Retinal pigment epithelial cell (primary cell): ENCODE results near the gene CYB5RL.

Source experiments
- DNase-seq: peaks from one replicate; pipeline ENCODE4 v3.0.0-alpha.2; 2010; ENCODE audit warnings: low read depth
- H3K4me3 ChIP-seq: 2 replicates; pipeline ENCODE4 v1.5.1; 2011; ENCODE audit warnings: mild to moderate bottlenecking, low read length, control low read depth, moderate library complexity
- TF ChIP-seq, protein P1 (sequence below): conservative IDR thresholded peaks from 2 replicates; pipeline ENCODE4 v1.5.1; 2011; ENCODE audit warnings: low read depth, low read length, control low read depth, inconsistent platforms

The CYB5RL gene

GRCh38 chr1:54159733-54160316 is 40.0 kb downstream of the CYB5RL start:
- TF ChIP-seq, protein P1, sequence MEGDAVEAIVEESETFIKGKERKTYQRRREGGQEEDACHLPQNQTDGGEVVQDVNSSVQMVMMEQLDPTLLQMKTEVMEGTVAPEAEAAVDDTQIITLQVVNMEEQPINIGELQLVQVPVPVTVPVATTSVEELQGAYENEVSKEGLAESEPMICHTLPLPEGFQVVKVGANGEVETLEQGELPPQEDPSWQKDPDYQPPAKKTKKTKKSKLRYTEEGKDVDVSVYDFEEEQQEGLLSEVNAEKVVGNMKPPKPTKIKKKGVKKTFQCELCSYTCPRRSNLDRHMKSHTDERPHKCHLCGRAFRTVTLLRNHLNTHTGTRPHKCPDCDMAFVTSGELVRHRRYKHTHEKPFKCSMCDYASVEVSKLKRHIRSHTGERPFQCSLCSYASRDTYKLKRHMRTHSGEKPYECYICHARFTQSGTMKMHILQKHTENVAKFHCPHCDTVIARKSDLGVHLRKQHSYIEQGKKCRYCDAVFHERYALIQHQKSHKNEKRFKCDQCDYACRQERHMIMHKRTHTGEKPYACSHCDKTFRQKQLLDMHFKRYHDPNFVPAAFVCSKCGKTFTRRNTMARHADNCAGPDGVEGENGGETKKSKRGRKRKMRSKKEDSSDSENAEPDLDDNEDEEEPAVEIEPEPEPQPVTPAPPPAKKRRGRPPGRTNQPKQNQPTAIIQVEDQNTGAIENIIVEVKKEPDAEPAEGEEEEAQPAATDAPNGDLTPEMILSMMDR: no peak
- no peak overlapping the region for H3K4me3 ChIP-seq
- DNase-seq: no peak

GRCh38 chr1:54158071-54158470 is 41.8 kb downstream of the CYB5RL start:
- H3K4me3 ChIP-seq: no peak overlapping the region
- TF ChIP-seq, protein P1: no peak
- DNase-seq: no peak

GRCh38 chr1:54157401-54157800 is 42.4 kb downstream of the CYB5RL start:
- TF ChIP-seq, protein P1: no peak
- H3K4me3 ChIP-seq: no peak overlapping the region
- DNase-seq: no peak

DNA sequence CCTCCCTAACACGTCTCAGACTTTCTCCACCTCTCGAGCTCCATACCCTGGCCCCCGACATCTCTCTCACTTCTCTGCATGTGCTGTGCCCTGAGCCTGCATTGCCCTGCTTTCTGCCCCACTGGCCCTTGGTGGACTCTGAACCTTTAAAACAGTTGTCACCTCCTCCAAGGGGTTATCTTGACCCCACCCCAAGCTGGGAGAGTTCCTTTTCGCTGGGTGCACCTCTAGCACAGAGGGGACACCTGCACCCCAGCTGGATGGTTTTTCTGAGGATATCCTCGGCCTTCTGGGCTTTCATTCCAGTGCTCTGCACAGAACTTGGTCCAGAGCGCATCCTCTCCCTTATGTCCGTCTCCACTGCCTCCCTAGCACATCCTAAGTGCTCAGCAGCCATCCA is 42.8 kb downstream of the CYB5RL start:
- no peak for DNase-seq
- no peak overlapping the region for H3K4me3 ChIP-seq
- TF ChIP-seq, protein P1: no peak

GRCh38 chr1:54156201-54156600 is 43.6 kb downstream of the CYB5RL start:
- TF ChIP-seq, protein P1: no peak
- H3K4me3 ChIP-seq: no peak overlapping the region
- DNase-seq: no peak

DNA sequence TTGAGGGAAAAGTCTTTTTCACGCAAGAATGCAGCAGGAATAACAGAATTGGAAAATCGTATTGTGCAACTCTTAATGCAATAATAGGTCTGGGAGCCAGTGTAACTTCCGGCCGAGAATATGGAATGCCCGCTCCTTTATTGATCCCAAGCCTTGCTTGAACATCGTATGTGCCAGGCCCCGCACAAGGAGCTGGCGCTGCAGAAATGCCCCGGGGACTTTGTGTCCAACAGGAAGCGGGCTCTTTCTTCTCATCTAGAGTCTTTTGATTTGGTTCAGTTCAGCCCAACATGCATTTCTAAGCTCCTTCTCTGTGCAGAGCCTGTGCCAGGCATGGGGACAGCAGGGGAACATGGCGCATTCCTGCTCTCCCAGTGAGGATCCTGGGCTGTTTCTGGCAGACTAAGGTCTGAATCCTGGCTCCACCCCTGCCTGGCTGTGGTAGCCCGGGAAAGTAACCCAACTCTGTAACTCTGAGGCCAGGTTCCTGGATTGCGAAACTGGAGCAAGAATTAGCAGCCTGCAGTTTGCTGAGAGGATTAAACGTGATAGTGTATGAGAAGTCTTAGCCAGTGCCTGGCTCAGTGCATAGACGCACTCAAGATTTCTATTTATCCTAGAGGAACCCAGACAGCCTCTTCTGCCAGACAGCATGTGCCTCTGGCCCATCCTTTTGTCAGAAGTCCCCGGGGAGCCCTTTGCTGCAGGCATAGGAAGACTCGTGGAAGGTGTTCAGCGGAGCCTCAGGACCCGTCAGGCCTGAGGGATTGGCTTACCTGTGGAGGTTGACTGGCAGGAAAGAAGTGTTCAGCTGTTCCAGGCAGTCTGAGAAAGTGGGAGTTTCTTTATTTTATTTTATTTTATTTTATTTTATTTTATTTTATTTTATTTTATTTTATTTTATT is 46.0 kb downstream of the CYB5RL start:
- H3K4me3 ChIP-seq: no peak overlapping the region
- TF ChIP-seq, protein P1: no peak
- peak; percentile 71 for DNase-seq

DNA sequence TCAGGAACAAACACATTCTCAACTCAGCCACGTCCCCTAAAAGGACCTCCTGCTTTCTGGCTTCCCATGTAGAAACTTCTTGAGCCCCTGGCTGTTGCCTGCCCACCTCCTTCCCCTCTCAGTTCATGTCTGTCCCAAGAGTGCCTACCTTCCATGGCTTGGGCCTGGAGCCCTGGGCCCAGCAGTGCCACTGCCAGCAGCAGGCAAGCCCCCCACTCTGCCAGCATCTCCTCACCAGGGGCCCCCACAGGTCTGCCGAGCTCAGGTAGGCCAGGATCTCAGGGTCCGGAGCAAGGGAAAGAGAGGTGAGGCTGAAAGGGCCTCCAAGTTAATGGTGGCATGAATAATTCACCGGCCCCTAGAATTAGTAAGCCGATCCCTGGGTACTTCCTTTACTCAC is 47.1 kb downstream of the CYB5RL start, which contains the start of gene CDCP2:
CDCP2 (minus strand) TSS at position 305 of the 400 bp plus-strand sequence; CDS start at position 227, 78 bp downstream.
- no peak for DNase-seq
- TF ChIP-seq, protein P1: no peak
- no peak within 1 kb of the TSS for H3K4me3 ChIP-seq
